HepG2 (cell line): ENCODE data around the gene POMT2. TPM values are rescaled to one million over a fixed set of nuclear protein-coding genes. Genes with fewer than 3 reads are reported as not detected.

ENCODE experiments used
- ATAC-seq: fragments of 200-7000 bp; cut with Tn5 transposase; 3 replicates; pipeline ENCODE4 v1.9.1; 2020; ENCODE audit warnings: mild to moderate bottlenecking, moderate library complexity
- BruUV-seq: library from RNA; stranded (reverse); fragments of 400-500 nt; replicated peaks from 2 replicates; lab custom pipeline; 2021; lab: Mats Ljungman, UMichigan
- CTCF ChIA-PET: fragments of 300-600 bp; formaldehyde crosslinking; extraction: SDS; loops from one replicate; lab custom pipeline; 2021; ENCODE audit warnings: low total read pairs, inconsistent platforms, low intra/inter-chr PET ratio; lab: Yijun Ruan, JAX
- POLR2A ChIA-PET: fragments of 350-600 bp; sonication (Branson Sonifier 250); formaldehyde crosslinking; loops from one replicate; lab custom pipeline; 2020; ENCODE audit warnings: antibody characterized with exemption, inconsistent platforms; lab: Yijun Ruan, JAX
- DNase-seq: peaks from one replicate; pipeline ENCODE4 v3.0.0-alpha.2; 2015; ENCODE audit warnings: low spot score
- FAIRE-seq: peaks from 3 replicates; lab custom pipeline; 2011; peaks lifted over from hg19 to GRCh38; lab: Jason Lieb, UNC
- H2AFZ ChIP-seq: one replicate; pipeline ENCODE4 v1.6.1; 2011; ENCODE audit warnings: low read length, inconsistent platforms
- H3K27ac ChIP-seq: fragments of 300-600 bp; 3 replicates; pipeline ENCODE4 v1.8.0; 2011; ENCODE audit warnings: mixed run types, mild to moderate bottlenecking, mixed read lengths, low read length, inconsistent platforms; ENCODE audit not compliant: insufficient read depth; ENCODE audit errors: extremely low read length
- H3K27me3 ChIP-seq, 2 experiments: fragments of 200-600 bp in 1 of 2; 2 replicates in 1 of 2; 3 replicates in 1 of 2; pipeline versions ENCODE4 v1.6.0 to v1.8.0; 2011; ENCODE audit warnings: low read length in 2 of 2, mild to moderate bottlenecking in 2 of 2, moderate library complexity in 2 of 2, inconsistent platforms in 1 of 2; ENCODE audit not compliant: insufficient read depth in 2 of 2, control insufficient read depth in 1 of 2
- H3K36me3 ChIP-seq, 2 experiments: fragments of 200-600 bp in 1 of 2; replicated peaks in 1 of 2; 2 replicates in 1 of 2; 3 replicates in 1 of 2; pipeline versions ENCODE4 v1.5.1 to v1.8.0; 2011; ENCODE audit warnings: low read length in 2 of 2, inconsistent platforms in 1 of 2; ENCODE audit not compliant: insufficient read depth in 2 of 2, control insufficient read depth in 1 of 2
- H3K4me1 ChIP-seq: 2 replicates; pipeline ENCODE4 v1.5.1; 2012; ENCODE audit warnings: low read length, inconsistent platforms; ENCODE audit not compliant: insufficient read depth
- H3K4me2 ChIP-seq: 2 replicates; pipeline ENCODE4 v1.6.0; 2011; ENCODE audit warnings: low read depth, low read length, inconsistent platforms
- H3K4me3 ChIP-seq, 3 experiments: fragments of 200-600 bp in 1 of 3; sonication (generic), shearing (Covaris generic) in 1 of 3; replicated peaks in 1 of 3; 2 replicates each; pipeline ENCODE4 v1.5.1; 2011 to 2016; ENCODE audit warnings: low read length in 3 of 3, inconsistent platforms in 2 of 3, low read depth in 2 of 3, mild to moderate bottlenecking in 2 of 3, control low read depth in 1 of 3, mixed read lengths in 1 of 3; ENCODE audit not compliant: insufficient read depth in 1 of 3
- H3K79me2 ChIP-seq: one replicate; pipeline ENCODE4 v1.6.1; 2011; ENCODE audit warnings: low read length, inconsistent platforms; ENCODE audit not compliant: insufficient read depth
- H3K9ac ChIP-seq: 2 replicates; pipeline ENCODE4 v1.6.0; 2011; ENCODE audit warnings: mild to moderate bottlenecking, low read depth, low read length, inconsistent platforms; ENCODE audit not compliant: insufficient read depth
- H3K9me3 ChIP-seq: 2 replicates; pipeline ENCODE4 v1.5.1; 2012; ENCODE audit warnings: mild to moderate bottlenecking, low read length
- H4K20me1 ChIP-seq: 2 replicates; pipeline ENCODE4 v1.6.0; 2011; ENCODE audit warnings: inconsistent platforms, mild to moderate bottlenecking, low read length, moderate library complexity; ENCODE audit not compliant: insufficient read depth
- KDM2A ChIP-seq: sonication (generic); formaldehyde crosslinking; IDR thresholded peaks from 2 replicates; pipeline ENCODE4 v1.4.0; 2020; ENCODE audit warnings: low read depth, missing genetic modification reagents, borderline replicate concordance
- MAF1 ChIP-seq: sonication (generic); formaldehyde crosslinking; IDR thresholded peaks from 2 replicates; pipeline ENCODE4 v1.5.0; 2020; ENCODE audit warnings: missing genetic modification reagents, borderline replicate concordance
- MYNN ChIP-seq: sonication (generic); formaldehyde crosslinking; IDR thresholded peaks from 2 replicates; pipeline ENCODE4 v1.4.0; 2020; ENCODE audit warnings: mild to moderate bottlenecking, low read depth, missing genetic modification reagents
- NFIB ChIP-seq: sonication (generic); formaldehyde crosslinking; IDR thresholded peaks from 2 replicates; pipeline ENCODE4 v1.9.0; 2021; ENCODE audit warnings: missing genetic modification reagents, mild to moderate bottlenecking, borderline replicate concordance
- TRAFD1 ChIP-seq: sonication (generic); formaldehyde crosslinking; IDR thresholded peaks from 2 replicates; pipeline ENCODE4 v1.5.1; 2020; ENCODE audit warnings: missing genetic modification reagents, mild to moderate bottlenecking, borderline replicate concordance
- ZFP90 ChIP-seq: sonication (generic); formaldehyde crosslinking; IDR thresholded peaks from 2 replicates; pipeline ENCODE4 v1.8.0; 2022; ENCODE audit warnings: missing genetic modification reagents, mild to moderate bottlenecking, inconsistent platforms, borderline replicate concordance
- ZMAT5 ChIP-seq: sonication (generic); formaldehyde crosslinking; IDR thresholded peaks from 2 replicates; pipeline ENCODE4 v1.5.0; 2020; ENCODE audit warnings: mild to moderate bottlenecking, low read depth, missing genetic modification reagents, borderline replicate concordance
- ZNF205 ChIP-seq: IDR thresholded peaks from 2 replicates; pipeline ENCODE4 v1.6.1; 2018; ENCODE audit warnings: missing biosample characterization, missing genetic modification reagents
- ZNF530 ChIP-seq: sonication (generic); formaldehyde crosslinking; IDR thresholded peaks from 2 replicates; pipeline ENCODE4 v1.5.0; 2020; ENCODE audit warnings: low read depth, mild to moderate bottlenecking, missing genetic modification reagents
- ZNF616 ChIP-seq: sonication (generic); formaldehyde crosslinking; IDR thresholded peaks from 2 replicates; pipeline ENCODE4 v1.5.0; 2020; ENCODE audit warnings: low read depth, mild to moderate bottlenecking, missing genetic modification reagents
- ZNF619 ChIP-seq: sonication (generic); formaldehyde crosslinking; IDR thresholded peaks from 2 replicates; pipeline ENCODE4 v1.4.0; 2020; ENCODE audit warnings: mild to moderate bottlenecking, missing genetic modification reagents
- ZNF772 ChIP-seq: sonication (generic); formaldehyde crosslinking; IDR thresholded peaks from 2 replicates; pipeline ENCODE4 v1.5.0; 2020; ENCODE audit warnings: mild to moderate bottlenecking, missing genetic modification reagents
- WGBS: methylation state at CpG from one replicate; pipeline ENCODE4 v1.1.6; 2017; ENCODE audit warnings: low lambda C conversion rate; 5-methylcytosine and 5-hydroxymethylcytosine counted together
- in situ Hi-C: cut with HindIII; loops from 2 replicates; pipeline ENCODE4 v1.10.0; 2017; ENCODE audit warnings: low pct_unique_long_range_greater_than_20kb; ENCODE audit not compliant: extremely low pct_ligation_motif_present
- intact Hi-C: fragments of 100-400 bp; cut with micrococcal nuclease; formaldehyde crosslinking; loops from one replicate; pipeline ENCODE4 v1.10.0; 2022; ENCODE audit not compliant: unreplicated experiment
- polyA plus RNA-seq, 8 experiments: library from polyadenylated mRNA; depleted of rRNA in 3 of 8; stranded (reverse) in 7 of 8; unstranded in 1 of 8; fragments of >200 nt; fragmentation: Illumina TruSeq in 4 of 8; extraction: Trizol in 4 of 8; gene quantifications; 2 replicates each; pipeline versions ENCODE4 v1.2.1 to v1.2.3, GENCODE V29; 2011 to 2016; ENCODE audit warnings: low read depth in 4 of 8, missing spikeins in 1 of 8, mixed read lengths in 1 of 8; ENCODE audit not compliant: insufficient read depth in 1 of 8
- total RNA-seq, 5 experiments: library from RNA; depleted of rRNA; stranded (reverse); fragments of >200 nt; fragmentation: Illumina TruSeq; extraction: Trizol; gene quantifications; 2 replicates each; pipeline ENCODE4 v1.2.3, GENCODE V29; 2016; ENCODE audit warnings: low read depth in 1 of 5
- TF ChIP-seq, protein P1 (sequence below): IDR thresholded peaks from 2 replicates; pipeline ENCODE4 v1.6.1; 2016

POMT2 gene
- total and polyA plus RNA-seq, 2 of the 13 experiments (the other 11 are each of a cell fraction or from before 2014, with no cell fraction given): 15.3 to 15.9 TPM

DNA sequence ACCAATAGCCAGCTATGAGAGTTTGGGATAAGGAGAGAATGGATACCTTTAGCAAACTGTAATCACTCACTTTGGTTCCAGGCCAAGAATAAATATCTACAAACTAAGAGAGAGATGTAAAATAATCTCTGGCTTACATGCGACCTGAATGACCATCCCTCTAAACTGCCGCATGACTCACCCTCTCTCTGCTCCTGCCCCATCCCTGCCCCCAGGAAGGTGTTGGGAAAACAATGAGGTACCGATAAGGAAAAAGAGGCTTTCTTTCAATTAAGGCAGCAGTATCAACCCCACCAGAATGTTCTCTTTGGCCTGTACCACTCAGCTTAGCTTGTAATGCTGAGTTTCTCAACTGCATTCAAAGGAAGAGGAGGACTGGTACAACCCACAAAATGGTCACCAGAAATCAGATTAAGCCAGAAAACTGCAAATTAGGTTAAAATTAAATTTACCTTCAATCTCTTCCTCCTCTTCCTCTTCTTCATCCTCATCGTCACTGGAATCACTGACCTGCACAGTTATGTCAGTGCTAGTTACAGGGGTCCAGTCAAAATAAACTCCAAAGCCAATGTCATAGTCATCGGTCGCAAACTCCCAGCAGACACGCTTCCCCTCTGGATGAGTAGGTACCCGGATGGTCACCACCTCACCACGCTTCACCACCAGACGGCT, 22.2 kb upstream of the POMT2 start (continued):
- TF ChIP-seq MAF1 (CRISPR knock-in tag): no peak
- TF ChIP-seq, protein P1, sequence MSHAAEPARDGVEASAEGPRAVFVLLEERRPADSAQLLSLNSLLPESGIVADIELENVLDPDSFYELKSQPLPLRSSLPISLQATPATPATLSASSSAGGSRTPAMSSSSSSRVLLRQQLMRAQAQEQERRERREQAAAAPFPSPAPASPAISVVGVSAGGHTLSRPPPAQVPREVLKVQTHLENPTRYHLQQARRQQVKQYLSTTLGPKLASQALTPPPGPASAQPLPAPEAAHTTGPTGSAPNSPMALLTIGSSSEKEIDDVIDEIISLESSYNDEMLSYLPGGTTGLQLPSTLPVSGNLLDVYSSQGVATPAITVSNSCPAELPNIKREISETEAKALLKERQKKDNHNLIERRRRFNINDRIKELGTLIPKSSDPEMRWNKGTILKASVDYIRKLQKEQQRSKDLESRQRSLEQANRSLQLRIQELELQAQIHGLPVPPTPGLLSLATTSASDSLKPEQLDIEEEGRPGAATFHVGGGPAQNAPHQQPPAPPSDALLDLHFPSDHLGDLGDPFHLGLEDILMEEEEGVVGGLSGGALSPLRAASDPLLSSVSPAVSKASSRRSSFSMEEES: no peak
- TF ChIP-seq, all 625 proteins: peak for 0

DNA sequence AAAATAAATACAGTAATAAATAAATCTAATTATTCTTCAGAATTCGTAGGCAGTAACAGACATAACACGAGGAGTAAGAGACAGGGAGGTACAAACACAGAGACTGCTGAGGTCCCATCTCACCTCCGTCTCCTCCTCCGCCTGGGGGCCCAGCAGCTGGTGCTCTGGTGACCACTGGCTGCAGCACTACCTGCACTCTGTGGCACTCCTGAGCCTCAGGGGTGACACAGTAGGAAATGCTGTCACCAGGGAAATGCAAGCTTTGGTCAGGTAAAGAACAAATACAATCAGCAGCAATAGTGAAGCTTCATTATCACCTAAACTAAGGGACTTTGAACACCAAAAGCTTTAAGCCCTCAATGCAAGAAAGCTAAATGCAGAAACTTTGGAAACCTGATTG, 19.7 kb upstream of the POMT2 start:
- H2AFZ ChIP-seq: no peak overlapping the region

DNA sequence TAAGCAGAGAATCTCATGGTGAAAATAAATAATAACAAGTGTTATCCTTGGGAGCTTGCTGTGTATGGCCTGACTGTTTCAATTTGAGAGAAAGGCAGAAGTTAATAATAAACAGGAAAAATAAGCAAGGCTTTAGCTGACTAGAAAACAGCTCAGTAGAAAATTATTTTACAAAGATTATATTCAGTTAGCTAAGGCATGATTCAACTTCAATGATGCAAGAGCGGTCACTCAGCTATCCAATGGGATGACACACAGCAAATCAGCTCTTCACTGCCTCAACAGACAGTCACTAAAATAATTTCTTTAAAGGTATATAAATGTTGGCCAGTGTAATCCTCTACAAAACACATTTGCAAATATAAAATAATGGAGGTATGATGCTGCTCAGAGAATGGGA, 18.7 kb upstream of the POMT2 start:
- no TSS peak for BruUV-seq
- H3K27me3 ChIP-seq: no peaks in the 10 kb centered on the region
- no peak overlapping the region for H2AFZ ChIP-seq
- no peak overlapping the region for H3K4me2 ChIP-seq
- H3K4me1 ChIP-seq: peaks cover 13% of the 10 kb centered on the region
- no peak overlapping the region for H3K9ac ChIP-seq
- ATAC-seq (no peak), FAIRE-seq (no peak), DNase-seq (no peak)
- peaks cover 6 to 23% of the 10 kb centered on the region in 2 experiments for H3K36me3 ChIP-seq
- H4K20me1 ChIP-seq: no peaks in the 10 kb centered on the region
- ChIA-PET POLR2A (interaction anchor here (1.9 kb wide), 1 partner anchor 18 kb away, joined by 8 read pairs; the partner anchor contains the start of genes GSTZ1 and POMT2), CTCF (no interaction called here)
- H3K27ac ChIP-seq: no peak overlapping the region
- WGBS: 95% methylated on average over 1 of the region's 1 CpG
- intact Hi-C loops (loop anchor here (5.0 kb wide), 1 partner anchor 38 kb away; the partner anchor contains the start of genes SAMD15 and TMED8), in situ Hi-C loops (no loop called here)
- H3K79me2 ChIP-seq: no peaks in the 10 kb centered on the region
- no peak overlapping the region for H3K4me3 ChIP-seq
- H3K9me3 ChIP-seq: no peaks in the 10 kb centered on the region
- TF ChIP-seq MYNN: no peak
- TF ChIP-seq KDM2A (CRISPR knock-in tag): no peak
- no peak for TF ChIP-seq TRAFD1 (CRISPR knock-in tag)
- no peak for TF ChIP-seq ZNF619 (CRISPR knock-in tag)
- TF ChIP-seq ZMAT5: no peak
- TF ChIP-seq ZNF205 (CRISPR knock-in tag): no peak
- TF ChIP-seq NFIB (CRISPR knock-in tag): no peak
- no peak for TF ChIP-seq ZNF616
- no peak for TF ChIP-seq ZNF772 (CRISPR knock-in tag)

More for the DNA sequence above, 19.7 kb upstream of the POMT2 start:
- H3K79me2 ChIP-seq: no peaks in the 10 kb centered on the region
- H3K4me3 ChIP-seq: no peak overlapping the region
- DNase-seq: no peak
- H3K4me1 ChIP-seq: peaks cover 13% of the 10 kb centered on the region
- peak; percentile 81; the same call in 1 of the 2 replicates for TF ChIP-seq ZFP90 (CRISPR knock-in tag)
- no peak for TF ChIP-seq ZNF530 (CRISPR knock-in tag)
- FAIRE-seq: no peak
- H3K9me3 ChIP-seq: no peaks in the 10 kb centered on the region
- peaks cover 6 to 23% of the 10 kb centered on the region in 2 experiments for H3K36me3 ChIP-seq
- in situ Hi-C loops (no loop called here), intact Hi-C loops (no loop called here)
- no TSS peak for BruUV-seq
- ATAC-seq: no peak
- CTCF ChIA-PET: no interaction called here
- POLR2A ChIA-PET: no interaction called here
- WGBS: 98% methylated on average over 4 of the region's 4 CpGs
- H3K27me3 ChIP-seq: no peaks in the 10 kb centered on the region
- no peak overlapping the region for H3K4me2 ChIP-seq
- H4K20me1 ChIP-seq: no peaks in the 10 kb centered on the region
- H3K27ac ChIP-seq: no peak overlapping the region
- H3K9ac ChIP-seq: no peak overlapping the region
